GM19351 (cell line): Measurements from ENCODE around the gene ADD1.

ENCODE experiments used
- ATAC-seq: cut with Tn5 transposase; IDR thresholded peaks from one replicate; pipeline ENCODE4 v1.9.1; 2021; ENCODE audit warnings: mild to moderate bottlenecking, moderate library complexity; ENCODE audit not compliant: unreplicated experiment

The ADD1 gene

DNA sequence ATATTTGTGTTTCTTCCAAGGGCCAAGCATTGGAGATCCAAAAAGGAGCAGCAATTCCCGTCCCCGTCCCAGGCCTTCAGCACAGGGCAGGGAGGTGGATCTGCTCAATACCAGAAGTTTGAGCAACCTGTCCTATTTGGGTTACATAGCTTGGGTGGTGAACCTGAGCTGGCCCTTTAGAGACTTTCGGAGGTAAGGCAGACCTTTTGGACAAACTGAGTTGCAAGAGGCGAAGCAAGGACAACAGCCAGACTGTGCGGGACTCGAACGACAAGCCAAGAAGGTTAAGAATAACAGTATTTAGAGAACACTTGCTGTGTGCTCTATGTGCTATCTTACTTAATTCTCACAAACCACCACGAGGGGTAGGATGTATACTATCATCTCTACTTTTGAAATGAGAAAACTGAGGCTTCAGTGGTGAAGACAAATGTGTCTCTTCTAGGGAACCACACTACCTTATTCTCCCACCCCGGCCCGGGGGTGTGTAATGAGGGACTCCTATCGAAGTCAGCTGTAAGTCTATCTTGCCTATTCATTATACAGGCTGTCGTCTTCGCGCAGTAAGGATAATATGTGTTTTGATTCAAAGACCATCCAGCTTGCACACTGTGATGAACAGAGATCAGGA, 118.3 kb downstream of the ADD1 start:
- ATAC-seq: no peak

- peak; percentile 16 for ATAC-seq
Observed at GRCh38 chr4:2962614-2963174, 119.0 kb downstream of the ADD1 start.

DNA sequence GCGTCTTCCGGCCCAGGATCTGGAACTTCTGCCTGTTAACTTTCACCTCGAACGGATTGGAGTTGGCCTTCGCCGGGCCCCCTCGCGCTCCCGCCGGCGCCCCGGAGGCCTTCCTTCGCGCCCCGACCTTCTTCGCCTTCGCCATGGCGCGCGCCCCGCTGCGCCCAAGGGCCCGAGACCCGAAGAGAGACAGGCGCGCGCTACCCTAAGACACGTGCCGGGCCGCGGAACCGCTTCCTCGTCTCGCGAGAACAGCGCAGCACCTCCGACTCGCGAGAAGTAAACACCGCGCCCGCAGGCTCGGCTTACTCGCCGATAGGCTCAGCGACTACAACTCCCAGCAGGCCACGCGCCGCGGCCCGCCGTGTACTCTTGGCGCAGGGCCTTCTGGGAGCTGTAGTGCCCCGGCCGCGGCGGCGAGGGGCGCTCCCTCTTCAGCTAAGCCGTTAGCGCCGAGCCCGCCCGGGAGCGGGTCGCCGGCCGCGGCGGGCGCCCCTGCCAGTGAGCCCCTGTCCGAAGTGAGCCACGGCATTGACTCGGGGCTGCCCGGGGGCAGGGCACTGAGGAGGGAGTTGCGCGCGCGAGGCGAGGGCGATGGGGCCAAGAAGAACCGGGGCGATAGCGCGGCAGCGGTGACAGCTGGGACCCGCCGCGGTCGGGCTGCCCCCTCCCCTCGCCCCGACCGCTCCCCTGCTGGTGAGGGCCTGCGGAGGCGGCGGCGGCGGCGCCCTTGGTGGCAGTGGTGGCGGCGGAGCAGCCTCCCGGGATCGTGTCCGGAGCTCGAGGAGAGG, 119.7 kb downstream of the ADD1 start, which contains the start of the genes GRK4 and NOP14:
Gene GRK4 (plus strand): TSS at position 397 of the 791 bp plus-strand sequence. CDS start 500 bp downstream, outside the sequence.
Gene NOP14 (minus strand): TSS at position 232 of the 791 bp plus-strand sequence. CDS start 87 bp downstream, at position 145.
- peak; percentile 89 for ATAC-seq

GRCh38 chr4:2963966-2964471, 120.4 kb downstream of the ADD1 start:
- ATAC-seq: peak; percentile 34

DNA sequence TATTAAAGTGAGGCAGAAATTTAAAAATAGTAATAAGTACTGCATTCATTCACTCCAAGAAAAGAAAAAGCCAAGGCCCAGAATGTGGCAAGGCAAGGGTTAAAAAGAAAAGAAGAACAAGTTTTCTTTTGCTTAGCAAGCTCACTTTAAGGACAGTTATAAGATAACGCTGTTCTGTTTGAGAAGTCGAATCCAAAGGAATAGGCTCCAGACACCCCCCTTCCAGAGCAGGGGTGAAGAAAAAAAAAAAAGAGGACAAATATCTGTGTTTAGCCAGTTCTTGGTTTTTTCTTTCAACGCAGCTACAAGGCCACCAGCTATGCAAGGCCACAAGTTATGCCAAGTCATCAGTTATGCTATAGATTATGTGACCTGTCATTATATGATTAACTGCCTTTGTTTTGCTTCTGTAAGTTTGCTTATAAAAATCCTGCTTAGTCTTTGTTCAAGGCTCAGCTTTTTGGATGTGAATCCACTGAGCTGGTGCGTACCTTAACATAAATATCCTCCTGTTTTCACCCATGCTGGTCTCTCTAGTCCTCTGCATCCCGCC, 121.1 kb downstream of the ADD1 start:
- ATAC-seq: no peak

DNA sequence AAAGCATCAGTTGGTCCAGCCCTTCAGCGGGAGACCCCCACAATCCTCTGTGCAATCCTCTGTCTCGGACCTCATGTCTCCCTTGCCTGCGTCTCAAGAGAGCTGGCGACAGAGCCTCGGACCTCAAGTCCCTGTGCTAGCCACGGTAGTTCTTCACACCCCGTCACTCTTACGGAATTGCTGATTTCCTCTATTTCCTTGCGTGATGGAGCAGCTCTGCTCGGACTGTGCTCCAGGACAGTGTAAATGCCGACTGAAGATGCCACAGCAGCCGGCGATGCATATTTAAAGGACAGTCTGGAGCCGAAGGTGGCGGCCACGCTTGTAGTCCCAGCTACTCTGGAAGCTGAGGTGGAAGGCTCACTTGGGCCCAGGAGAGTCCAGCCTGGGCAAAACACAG, 121.6 kb downstream of the ADD1 start:
- no peak for ATAC-seq

- ATAC-seq: no peak
Observed at GRCh38 chr4:2968381-2968780, 124.7 kb downstream of the ADD1 start.

DNA sequence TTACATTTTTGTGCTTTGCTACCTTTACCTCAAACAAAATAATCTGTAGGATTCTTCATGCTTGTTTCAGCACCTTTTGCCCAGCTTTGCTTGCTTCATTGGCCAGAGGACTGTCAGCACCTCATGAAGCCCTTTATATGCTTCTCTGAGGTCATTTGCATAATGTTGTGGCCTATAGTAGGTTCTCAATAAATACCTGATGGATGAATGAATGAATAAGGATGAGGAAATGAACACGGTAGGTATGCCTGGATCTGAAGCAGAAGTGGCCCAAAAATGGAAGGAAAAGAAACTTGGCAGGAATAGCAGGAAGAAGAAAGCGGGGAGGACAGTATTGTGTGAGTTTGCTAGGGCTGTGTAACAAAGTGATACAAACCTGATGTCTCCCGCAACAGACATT, 127.6 kb downstream of the ADD1 start:
- ATAC-seq: no peak

- no peak for ATAC-seq
Observed at GRCh38 chr4:2977211-2978088, 133.8 kb downstream of the ADD1 start.
